ENCODE measurements around the gene FGD6.
"Not testable (repeated sequence)": the region's sequence is repeated elsewhere in the genome, so short reads cannot be mapped to it uniquely, and the experiment has no call there.

FGD6 gene

DNA sequence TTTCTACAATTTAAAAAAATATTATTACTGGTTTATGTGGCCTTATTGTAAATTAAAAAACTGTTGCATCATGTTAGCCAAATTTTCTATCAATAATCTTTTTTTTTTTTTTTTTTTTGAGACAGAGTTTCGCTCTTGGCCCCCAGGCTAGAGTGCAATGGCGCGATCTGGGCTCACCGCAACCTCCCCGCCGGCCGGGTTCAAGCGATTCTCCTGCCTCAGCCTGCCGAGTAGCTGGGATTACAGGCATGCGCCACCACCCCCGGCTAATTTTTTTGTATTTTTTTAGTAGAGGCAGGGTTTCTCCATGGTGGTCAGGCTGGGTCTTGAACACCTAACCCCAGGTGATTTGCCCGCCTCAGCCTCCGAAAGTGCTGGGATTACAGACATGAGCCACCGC is 16.9 kb upstream of the FGD6 start:
- not testable (repeated sequence) for DNase-seq (ENCODE audit: low read depth in 2 of 2)

- no peak for DNase-seq (ENCODE audit: low read depth in 2 of 2)
These were observed 13.9 kb upstream of the FGD6 start for GRCh38 chr12:95231190-95231589.

GRCh38 chr12:95230313-95230712 is 13.0 kb upstream of the FGD6 start:
- DNase-seq (ENCODE audit: low read depth in 2 of 2): no peak

DNA sequence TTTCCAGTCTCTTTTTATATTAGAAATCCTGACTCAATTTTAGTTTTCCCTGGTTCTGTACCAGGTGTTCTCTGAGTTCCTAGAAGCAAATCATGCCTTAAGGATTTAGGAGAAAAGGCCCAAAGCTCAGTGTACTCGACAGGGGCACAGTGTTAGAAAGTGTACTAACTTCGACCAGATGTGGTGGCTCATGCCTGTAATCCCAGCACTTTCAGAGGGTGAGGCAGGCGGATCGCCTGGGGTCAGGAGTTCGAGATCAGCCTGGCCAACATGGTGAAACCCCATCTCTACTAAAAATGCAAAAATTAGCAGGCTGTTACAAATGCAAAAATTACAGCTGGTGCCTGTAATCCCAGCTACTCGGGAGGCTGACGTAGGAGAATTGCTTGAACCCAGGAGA is 12.4 kb upstream of the FGD6 start:
- no peak for DNase-seq (ENCODE audit: low read depth in 2 of 2)

DNA sequence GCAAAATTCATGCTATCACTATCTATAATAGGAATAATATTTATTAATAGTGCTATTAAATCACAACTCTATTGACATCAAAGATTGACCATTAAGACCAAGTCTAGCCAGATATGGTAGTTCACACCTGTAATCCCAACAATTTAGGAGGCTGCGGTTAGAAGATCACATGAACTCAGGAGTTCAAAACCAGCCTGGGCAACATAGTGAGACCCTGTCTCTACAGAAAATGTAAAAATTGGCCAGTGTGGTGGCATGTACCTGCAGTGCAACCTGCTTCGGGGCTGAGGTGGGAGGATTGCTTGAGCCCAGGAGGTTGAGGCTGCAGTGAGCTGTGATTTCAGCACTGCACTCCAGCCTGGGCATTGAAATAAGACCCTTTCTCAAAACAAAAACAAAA is 11.3 kb upstream of the FGD6 start:
- DNase-seq (ENCODE audit: low read depth in 2 of 2): no peak

DNA sequence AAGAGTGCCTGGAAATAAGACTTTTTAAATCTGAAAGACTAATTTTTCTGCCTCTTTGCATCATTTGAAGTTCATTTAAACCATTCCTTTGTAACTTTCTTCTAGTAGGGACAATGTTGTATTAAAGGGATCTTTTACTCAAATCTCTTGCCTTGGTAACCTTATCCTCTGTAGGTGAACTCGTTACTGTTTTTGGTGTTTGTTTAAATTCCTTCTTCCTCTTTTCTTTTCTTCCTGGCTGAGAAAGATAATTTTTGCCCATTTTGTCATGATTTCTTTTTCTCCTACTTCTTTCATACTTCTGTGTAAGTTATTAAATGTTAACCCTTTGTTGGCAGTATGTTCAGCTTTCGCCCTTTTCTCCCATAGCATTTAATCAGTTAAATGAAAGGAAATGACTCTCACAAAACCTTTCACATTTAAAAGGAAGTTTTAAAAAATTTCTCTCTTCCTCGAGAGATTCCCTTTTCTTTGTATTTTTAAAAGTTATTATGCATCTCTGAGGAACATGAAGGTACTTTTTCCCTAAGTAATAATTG is 10.6 kb upstream of the FGD6 start:
- DNase-seq (ENCODE audit: low read depth in 2 of 2): no peak

DNA sequence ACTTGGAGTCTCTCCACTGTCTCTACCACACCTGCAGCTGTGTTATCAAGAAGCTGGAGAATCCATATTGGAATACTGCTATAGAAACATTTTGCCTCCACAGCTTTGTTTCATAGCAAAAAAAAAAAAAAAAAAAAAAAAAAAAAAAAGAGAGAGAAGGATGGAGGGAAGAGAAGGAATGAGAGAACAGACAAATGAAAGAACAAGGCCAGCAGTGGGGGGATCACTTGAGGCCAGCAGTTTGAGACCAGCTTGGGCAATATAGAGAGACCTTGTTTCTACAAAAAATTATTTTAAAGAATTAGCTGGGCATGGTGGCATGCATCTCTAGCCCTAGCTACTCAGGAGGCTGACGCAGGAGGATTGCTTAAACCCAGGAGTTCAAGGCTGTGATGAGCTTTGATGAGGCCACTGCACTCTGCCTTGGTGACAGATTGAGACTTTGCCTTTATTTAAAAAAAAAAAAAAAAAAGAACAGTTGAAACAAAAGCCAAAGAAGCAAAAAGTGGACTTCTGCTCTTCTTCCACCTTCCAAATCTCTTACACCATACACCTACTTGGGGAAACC is 8.5 kb upstream of the FGD6 start:
- no peak for DNase-seq (ENCODE audit: low read depth in 2 of 2)

GRCh38 chr12:95224202-95225170 is 7.2 kb upstream of the FGD6 start:
- no peak for DNase-seq (ENCODE audit: low read depth in 2 of 2)

DNA sequence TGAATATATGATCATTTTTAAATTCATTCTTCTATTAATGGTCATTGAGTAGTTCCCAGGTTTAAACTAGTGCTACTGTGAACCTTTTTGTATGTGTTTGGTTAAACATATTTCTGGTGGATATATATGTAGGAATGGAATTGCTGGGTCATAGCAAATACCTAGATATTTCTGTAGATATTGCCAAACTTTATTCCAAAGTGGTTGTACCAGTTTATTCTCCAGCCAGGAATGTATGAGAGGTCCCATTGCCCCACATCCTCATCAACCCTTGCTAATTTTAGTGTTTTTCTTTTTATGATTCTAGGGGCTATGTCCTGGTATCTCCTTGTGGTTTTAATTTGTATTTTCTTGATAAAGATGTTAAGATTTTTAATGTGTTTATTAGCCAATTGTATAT is 3.5 kb upstream of the FGD6 start:
- DNase-seq (ENCODE audit: low read depth in 2 of 2): no peak

DNA sequence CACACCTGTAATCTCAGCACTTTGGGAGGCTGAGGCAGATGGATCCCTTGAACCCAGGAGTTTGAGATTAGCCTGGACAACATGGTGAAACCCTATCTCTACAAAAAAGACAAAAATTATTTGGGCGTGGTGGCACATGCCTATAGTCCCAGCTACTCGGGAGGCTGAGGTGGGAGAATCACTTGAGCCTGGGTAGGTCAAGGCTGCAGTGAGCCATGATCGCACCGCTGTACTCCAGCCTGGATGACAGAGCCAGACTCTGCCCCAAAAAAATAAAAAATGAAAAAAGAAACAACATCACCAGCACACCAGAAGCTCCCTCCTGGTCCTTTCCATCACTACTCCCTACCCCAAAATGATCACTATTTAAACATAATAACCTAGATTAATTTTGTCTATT is 2.9 kb upstream of the FGD6 start:
- no peak for DNase-seq (ENCODE audit: low read depth in 2 of 2)

DNA sequence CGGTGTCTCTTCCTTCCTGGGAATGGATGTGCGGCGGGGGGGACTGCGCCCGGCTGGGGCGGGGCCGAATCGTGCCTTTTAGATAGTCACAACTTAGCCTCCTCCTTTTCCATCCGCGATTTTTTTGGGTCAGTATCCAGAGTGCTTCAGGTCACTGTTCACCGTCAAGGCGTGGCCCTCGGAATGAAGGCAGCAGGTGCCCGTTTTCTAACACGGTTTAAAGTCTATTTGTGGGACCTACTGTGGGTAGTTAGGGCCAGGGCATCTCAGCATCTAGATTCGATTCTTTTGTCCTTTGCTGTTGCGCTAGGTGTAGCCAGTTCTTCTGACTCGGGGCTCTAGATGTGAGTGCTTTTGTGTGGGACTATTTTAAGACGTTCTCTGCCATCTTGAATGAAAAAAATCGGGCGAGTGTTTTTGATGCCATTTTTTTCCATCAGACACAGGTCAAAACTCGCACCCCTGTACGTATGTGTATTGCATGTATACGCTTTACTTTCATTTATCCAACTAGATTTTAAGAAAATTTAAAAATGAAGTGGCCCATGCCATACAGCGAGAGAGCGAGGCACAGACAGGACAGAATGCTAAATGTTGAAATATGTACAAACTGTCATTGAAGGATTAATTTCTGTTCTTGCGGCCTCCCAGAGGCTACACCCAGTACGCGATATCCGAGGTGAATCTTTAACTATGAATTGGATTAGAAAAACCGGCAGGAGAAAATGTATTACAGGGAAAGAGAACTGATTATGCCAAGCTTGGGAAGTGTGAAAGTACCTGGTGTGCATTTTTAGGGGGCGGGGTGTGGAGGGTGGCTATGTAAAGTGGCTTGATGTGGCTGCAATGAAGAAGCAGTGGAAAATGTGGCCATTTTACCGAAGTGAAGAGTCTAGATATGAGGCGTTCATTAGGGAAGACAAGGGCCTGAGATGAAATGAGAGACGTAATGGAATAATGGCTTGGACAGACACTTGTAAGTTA is 1.2 kb upstream of the FGD6 start:
- peak; percentile 8 to 37 for DNase-seq (ENCODE audit: low read depth in 2 of 2)

DNA sequence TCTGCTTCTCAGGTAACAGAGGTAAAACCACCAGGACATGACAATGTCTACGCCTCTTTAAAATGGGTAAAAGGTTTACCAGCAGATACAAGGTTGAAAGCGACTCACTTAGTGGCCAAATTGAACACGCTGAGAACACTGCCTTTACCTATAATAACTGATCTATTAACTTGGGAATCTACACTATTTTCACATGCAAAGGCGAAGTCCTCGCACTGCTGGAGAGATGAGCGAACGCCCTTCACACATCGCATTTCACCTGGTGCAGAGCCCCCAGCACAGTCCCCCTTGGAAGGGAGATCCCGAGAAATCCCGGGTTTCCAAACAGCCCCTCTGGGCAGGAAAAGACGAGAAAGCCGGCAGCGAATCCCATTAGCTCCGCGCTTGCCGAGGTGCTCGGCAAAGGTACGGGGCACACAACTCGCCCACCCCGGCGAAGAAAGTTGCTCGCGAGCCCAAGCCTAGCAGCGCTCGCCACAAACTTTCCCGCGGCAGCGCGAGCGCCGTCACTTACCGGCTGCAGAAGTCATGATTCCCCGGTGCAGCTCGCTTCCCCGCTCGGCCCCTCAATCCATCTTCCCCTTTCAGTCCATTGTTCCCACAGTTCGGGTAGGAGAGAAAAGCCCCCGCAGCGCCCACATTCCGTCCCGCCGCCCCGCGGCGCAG is 423 bp downstream of the FGD6 start:
- DNase-seq (ENCODE audit: low read depth in 2 of 2): no peak

DNA sequence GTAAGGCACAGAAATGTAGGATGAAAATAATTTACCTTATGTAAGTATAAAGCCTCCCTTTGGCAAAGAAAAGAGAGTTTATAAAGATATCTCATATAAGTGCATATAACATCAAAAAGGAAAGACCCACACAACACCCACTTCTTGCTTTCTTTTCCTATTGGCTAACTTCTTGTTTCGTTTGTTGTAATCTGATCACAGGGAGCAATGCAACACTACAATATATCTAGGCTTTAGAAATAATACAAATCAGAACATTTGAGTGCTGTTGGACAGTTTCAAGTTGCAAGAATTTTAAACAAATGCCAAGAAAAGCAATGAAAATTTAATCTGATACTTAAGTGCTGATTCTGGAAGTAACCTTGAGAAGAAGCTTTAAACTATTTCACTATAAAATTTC is 1.3 kb downstream of the FGD6 start:
- DNase-seq (ENCODE audit: low read depth in 2 of 2): no peak

DNA sequence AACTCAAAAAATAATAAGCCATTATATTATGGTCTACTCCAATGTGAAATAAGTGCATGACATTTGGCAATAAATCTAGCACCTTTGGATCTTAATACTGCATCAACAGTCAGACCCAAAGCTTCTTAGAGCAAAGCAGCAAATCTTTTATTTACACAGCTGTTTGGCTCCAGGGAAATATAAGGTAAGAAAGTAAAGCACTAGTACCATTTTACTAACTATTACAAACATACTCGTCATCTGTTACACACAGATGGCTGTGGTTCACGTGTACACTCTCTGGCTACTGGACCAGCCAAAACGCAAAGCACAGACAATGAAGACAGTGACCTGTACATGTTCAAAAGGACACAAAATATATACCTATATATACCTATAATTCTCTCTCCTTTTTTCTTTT is 2.8 kb downstream of the FGD6 start:
- DNase-seq (ENCODE audit: low read depth in 2 of 2): no peak

GRCh38 chr12:95213928-95214327 is 3.3 kb downstream of the FGD6 start:
- no peak for DNase-seq (ENCODE audit: low read depth in 2 of 2)

GRCh38 chr12:95213119-95213518 is 4.1 kb downstream of the FGD6 start:
- no peak for DNase-seq (ENCODE audit: low read depth in 2 of 2)

- no peak for DNase-seq (ENCODE audit: low read depth in 2 of 2)
These were observed 4.7 kb downstream of the FGD6 start for GRCh38 chr12:95212586-95212985.

- no peak for DNase-seq (ENCODE audit: low read depth in 2 of 2)
These were observed 8.6 kb downstream of the FGD6 start for GRCh38 chr12:95208678-95209077.

- no peak for DNase-seq (ENCODE audit: low read depth in 2 of 2)
These were observed 9.9 kb downstream of the FGD6 start for GRCh38 chr12:95207407-95207806.

DNA sequence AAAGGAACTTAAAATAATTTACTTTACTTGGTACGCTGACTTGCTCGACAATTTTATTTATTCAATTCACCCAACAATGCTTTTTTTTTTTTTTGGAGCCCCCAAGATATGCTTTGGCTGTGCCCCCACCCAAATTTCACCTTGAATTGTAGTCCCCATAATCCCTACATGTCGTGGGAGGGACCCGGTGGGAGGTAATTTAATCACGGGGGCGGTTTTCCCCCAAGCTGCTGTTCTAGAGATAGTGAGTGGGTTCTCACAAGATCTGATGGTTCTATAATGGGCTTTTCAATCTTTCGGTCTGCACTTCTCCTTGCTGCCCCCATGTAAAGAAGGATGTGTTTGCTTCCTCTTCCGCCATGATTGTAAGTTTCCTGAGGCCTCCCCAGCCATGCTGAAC is 10.4 kb downstream of the FGD6 start:
- no peak for DNase-seq (ENCODE audit: low read depth in 2 of 2)

DNA sequence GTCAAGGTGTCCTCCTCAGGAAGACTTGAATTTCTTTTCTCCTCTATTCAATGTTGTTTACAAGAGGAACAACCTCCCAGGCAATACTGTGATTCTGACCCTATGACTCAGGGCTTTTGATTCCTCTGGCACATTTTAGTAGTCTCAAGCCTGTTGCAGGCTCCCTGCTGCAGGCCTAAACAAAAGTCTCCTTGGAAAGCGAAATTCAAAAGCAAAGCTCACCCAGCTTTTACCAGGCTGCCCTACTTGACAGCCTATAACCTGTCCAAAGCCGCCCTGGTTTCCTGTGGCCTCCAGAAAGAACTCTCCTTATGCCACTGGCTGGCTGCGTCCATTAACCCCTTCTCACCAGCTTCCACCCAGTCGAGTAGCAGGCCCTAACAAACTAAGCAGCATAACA is 11.6 kb downstream of the FGD6 start:
- no peak for DNase-seq (ENCODE audit: low read depth in 2 of 2)
